T-helper 2 cell (primary cell): Measurements from ENCODE around the gene WSB1.

Experiments used
- DNase-seq, 5 experiments: peaks; one replicate each; pipeline versions ENCODE4 v3.0.0 to v3.0.0-alpha.2; 2012 to 2022

WSB1 gene

GRCh38 chr17:27362503-27362902 lies 68.6 kb downstream of the WSB1 start:
- no peak for DNase-seq

DNA sequence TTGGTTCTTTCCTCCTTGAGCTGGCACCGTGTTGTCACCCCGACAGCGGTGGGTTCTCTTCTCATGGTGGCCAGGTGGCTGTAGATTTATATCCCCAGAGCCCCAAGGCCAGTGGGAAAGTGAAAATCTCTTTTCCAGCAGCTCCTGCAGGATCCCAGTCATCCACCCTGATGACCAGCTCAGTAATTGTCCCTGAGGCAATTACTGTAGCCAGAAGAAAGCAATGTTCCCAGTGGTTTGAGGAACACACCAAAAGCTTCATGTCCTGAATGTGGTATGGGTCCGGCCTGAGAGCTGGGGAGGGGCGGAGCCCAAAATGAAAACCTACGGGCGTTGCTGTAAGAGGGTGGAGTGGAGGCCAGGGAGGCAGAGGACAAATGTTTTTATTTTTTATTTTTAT lies 69.0 kb downstream of the WSB1 start:
- no peak for DNase-seq

DNA sequence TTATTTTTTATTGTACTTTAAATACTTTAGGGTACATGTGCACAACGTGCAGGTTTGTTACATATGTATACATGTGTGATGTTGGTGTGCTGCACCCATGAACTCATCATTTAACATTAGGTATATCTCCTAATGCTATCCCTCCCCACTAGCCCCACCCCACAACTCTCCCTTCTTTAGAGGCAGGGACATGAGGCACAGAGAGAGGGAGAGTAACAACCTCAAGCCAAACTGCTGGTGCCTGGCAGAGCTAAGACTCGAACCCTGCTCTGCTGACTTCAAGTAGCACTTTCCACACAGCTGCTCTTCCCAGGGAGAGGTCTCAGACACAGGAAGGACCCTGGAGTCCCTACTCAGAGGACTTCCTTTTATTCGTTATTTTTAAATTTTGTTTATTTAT lies 69.4 kb downstream of the WSB1 start:
- DNase-seq: no peak
